ENCODE measurements around the gene PLOD2. TPM values are rescaled to one million over a fixed set of nuclear protein-coding genes. Genes with fewer than 3 reads are reported as not detected.

Gene PLOD2
- total RNA-seq, 1 donor from 2014 or later = 28.0 TPM

DNA sequence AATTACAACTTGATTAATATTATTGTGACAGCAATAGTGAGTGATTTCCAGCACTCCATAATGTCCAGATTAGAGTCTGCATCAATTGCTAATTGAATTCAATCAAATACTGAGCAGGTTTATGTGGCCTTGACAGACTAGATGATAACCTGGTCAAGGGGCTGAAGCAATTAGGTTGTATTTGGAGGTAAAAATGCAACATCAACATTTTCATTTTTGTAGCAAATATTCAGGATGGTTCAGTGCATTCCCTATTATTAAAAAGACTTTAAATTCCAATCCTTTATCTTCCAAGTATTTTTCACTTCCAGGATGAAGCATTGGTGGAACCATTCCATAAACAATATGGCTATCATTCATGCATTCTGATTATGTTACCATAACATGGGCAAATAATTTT lies 120.4 kb downstream of the PLOD2 start:
- H3K4me1 Mint-ChIP-seq (ENCODE audit: unreplicated experiment) = no peaks in the 10 kb centered on the region
- TF ChIP-seq, protein P1, sequence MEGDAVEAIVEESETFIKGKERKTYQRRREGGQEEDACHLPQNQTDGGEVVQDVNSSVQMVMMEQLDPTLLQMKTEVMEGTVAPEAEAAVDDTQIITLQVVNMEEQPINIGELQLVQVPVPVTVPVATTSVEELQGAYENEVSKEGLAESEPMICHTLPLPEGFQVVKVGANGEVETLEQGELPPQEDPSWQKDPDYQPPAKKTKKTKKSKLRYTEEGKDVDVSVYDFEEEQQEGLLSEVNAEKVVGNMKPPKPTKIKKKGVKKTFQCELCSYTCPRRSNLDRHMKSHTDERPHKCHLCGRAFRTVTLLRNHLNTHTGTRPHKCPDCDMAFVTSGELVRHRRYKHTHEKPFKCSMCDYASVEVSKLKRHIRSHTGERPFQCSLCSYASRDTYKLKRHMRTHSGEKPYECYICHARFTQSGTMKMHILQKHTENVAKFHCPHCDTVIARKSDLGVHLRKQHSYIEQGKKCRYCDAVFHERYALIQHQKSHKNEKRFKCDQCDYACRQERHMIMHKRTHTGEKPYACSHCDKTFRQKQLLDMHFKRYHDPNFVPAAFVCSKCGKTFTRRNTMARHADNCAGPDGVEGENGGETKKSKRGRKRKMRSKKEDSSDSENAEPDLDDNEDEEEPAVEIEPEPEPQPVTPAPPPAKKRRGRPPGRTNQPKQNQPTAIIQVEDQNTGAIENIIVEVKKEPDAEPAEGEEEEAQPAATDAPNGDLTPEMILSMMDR (IDR thresholded peaks at IDR 0.05; ENCODE audit: unreplicated experiment) = no peak
- no peaks in the 10 kb centered on the region for H3K36me3 Mint-ChIP-seq (ENCODE audit: low read depth, unreplicated experiment)
- H3K4me3 Mint-ChIP-seq (ENCODE audit: unreplicated experiment) = no peak overlapping the region
- H3K27me3 Mint-ChIP-seq (ENCODE audit: unreplicated experiment) = peaks cover 2% of the 10 kb centered on the region
- no peak overlapping the region for H3K27ac Mint-ChIP-seq (ENCODE audit: unreplicated experiment)
- no peaks in the 10 kb centered on the region for H3K9me3 Mint-ChIP-seq (ENCODE audit: unreplicated experiment)
- DNase-seq (ENCODE audit: low spot score) = no peak

DNA sequence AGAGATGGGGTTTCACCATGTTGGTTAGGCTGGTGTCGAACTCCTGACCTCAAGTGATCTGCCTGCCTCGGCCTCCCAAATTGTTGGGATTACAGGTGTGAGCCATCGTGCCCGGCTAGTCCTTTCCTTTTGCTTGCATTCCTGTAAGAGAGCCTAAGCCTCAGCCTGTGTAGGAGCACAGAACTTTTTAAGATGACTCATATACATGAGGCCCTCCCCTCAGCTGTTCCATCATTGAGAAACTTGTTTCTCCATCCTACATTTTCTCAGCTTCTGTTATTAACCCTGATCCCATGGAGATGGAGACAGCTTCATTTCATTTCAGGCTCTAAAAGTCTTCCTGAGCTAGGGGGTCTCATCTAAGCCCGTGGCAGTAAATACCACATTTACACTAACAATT lies 123.3 kb downstream of the PLOD2 start:
- H3K27ac Mint-ChIP-seq (ENCODE audit: unreplicated experiment) = no peak overlapping the region
- no peaks in the 10 kb centered on the region for H3K9me3 Mint-ChIP-seq (ENCODE audit: unreplicated experiment)
- peaks cover 11% of the 10 kb centered on the region for H3K4me1 Mint-ChIP-seq (ENCODE audit: unreplicated experiment)
- no peak overlapping the region for H3K4me3 Mint-ChIP-seq (ENCODE audit: unreplicated experiment)
- TF ChIP-seq, protein P1 (IDR thresholded peaks at IDR 0.05; ENCODE audit: unreplicated experiment) = no peak
- H3K27me3 Mint-ChIP-seq (ENCODE audit: unreplicated experiment) = peaks cover 2% of the 10 kb centered on the region
- no peak for DNase-seq (ENCODE audit: low spot score)
- H3K36me3 Mint-ChIP-seq (ENCODE audit: low read depth, unreplicated experiment) = no peaks in the 10 kb centered on the region

- Mint-ChIP-seq H3K4me3 (ENCODE audit: unreplicated experiment) (no peak overlapping the region), H3K4me1 (ENCODE audit: unreplicated experiment) (peaks cover 11% of the 10 kb centered on the region), H3K36me3 (ENCODE audit: low read depth, unreplicated experiment) (no peaks in the 10 kb centered on the region), H3K27me3 (ENCODE audit: unreplicated experiment) (no peaks in the 10 kb centered on the region), H3K9me3 (ENCODE audit: unreplicated experiment) (no peaks in the 10 kb centered on the region), H3K27ac (ENCODE audit: unreplicated experiment) (no peak overlapping the region)
- no peak for DNase-seq (ENCODE audit: low spot score)
- TF ChIP-seq, protein P1 (IDR thresholded peaks at IDR 0.05; ENCODE audit: unreplicated experiment) = no peak
These were observed 124.7 kb downstream of the PLOD2 start for GRCh38 chr3:146036281-146036680.

DNA sequence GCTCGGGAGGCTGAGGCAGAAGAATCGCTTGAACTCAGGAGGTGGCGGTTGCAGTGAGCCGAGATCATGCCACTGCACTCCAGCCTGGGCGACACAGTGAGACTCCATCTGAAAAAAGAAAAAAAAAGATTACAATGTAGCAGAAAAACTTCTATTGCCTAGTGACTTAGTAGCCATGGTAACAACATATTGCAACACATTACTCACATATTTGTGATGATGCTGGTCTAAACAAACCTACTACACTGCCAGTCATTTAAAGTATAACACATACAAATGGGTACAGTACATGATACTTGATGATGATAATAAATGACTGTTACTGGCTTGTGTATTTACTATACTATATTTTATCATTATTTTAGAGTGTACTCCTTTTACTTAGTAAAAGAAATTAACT lies 125.6 kb downstream of the PLOD2 start:
- H3K36me3 Mint-ChIP-seq (ENCODE audit: low read depth, unreplicated experiment) = no peaks in the 10 kb centered on the region
- no peak overlapping the region for H3K27ac Mint-ChIP-seq (ENCODE audit: unreplicated experiment)
- peaks cover 11% of the 10 kb centered on the region for H3K4me1 Mint-ChIP-seq (ENCODE audit: unreplicated experiment)
- H3K27me3 Mint-ChIP-seq (ENCODE audit: unreplicated experiment) = no peaks in the 10 kb centered on the region
- TF ChIP-seq, protein P1 (IDR thresholded peaks at IDR 0.05; ENCODE audit: unreplicated experiment) = no peak
- H3K4me3 Mint-ChIP-seq (ENCODE audit: unreplicated experiment) = no peak overlapping the region
- H3K9me3 Mint-ChIP-seq (ENCODE audit: unreplicated experiment) = no peaks in the 10 kb centered on the region
- DNase-seq (ENCODE audit: low spot score) = no peak

GRCh38 chr3:146033950-146034349 lies 127.0 kb downstream of the PLOD2 start:
- DNase-seq (ENCODE audit: low spot score) = no peak
- Mint-ChIP-seq H3K4me1 (ENCODE audit: unreplicated experiment) (peaks cover 11% of the 10 kb centered on the region), H3K27me3 (ENCODE audit: unreplicated experiment) (no peaks in the 10 kb centered on the region), H3K36me3 (ENCODE audit: low read depth, unreplicated experiment) (no peaks in the 10 kb centered on the region), H3K9me3 (ENCODE audit: unreplicated experiment) (no peaks in the 10 kb centered on the region), H3K27ac (ENCODE audit: unreplicated experiment) (no peak overlapping the region), H3K4me3 (ENCODE audit: unreplicated experiment) (no peak overlapping the region)
- TF ChIP-seq, protein P1 (IDR thresholded peaks at IDR 0.05; ENCODE audit: unreplicated experiment) = no peak
